Measurements from ENCODE around the gene HOATZ. TPM values are rescaled to one million over a fixed set of nuclear protein-coding genes. Genes with fewer than 3 reads are reported as not detected.

Gene HOATZ
- total RNA-seq, 1 donor from 2014 or later = 0.43 TPM

- TF ChIP-seq, protein P1, sequence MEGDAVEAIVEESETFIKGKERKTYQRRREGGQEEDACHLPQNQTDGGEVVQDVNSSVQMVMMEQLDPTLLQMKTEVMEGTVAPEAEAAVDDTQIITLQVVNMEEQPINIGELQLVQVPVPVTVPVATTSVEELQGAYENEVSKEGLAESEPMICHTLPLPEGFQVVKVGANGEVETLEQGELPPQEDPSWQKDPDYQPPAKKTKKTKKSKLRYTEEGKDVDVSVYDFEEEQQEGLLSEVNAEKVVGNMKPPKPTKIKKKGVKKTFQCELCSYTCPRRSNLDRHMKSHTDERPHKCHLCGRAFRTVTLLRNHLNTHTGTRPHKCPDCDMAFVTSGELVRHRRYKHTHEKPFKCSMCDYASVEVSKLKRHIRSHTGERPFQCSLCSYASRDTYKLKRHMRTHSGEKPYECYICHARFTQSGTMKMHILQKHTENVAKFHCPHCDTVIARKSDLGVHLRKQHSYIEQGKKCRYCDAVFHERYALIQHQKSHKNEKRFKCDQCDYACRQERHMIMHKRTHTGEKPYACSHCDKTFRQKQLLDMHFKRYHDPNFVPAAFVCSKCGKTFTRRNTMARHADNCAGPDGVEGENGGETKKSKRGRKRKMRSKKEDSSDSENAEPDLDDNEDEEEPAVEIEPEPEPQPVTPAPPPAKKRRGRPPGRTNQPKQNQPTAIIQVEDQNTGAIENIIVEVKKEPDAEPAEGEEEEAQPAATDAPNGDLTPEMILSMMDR (IDR thresholded peaks at IDR 0.05; ENCODE audit: insufficient read depth, low read depth, low read length) = no peak
- TF ChIP-seq EZH2 (IDR thresholded peaks at IDR 0.05; ENCODE audit: insufficient read depth, low read length) = no peak
These were observed 56.2 kb downstream of the HOATZ start for GRCh38 chr11:111570796-111571195.

GRCh38 chr11:111571829-111572501 is 57.4 kb downstream of the HOATZ start:
- TF ChIP-seq, protein P1 (IDR thresholded peaks at IDR 0.05; ENCODE audit: insufficient read depth, low read depth, low read length) = no peak
- no peak for TF ChIP-seq EZH2 (IDR thresholded peaks at IDR 0.05; ENCODE audit: insufficient read depth, low read length)
- no peaks in the 10 kb centered on the region for H3K9me3 Mint-ChIP-seq (ENCODE audit: unreplicated experiment)
- H3K36me3 ChIP-seq (ENCODE audit: insufficient read depth, low read length) = no peaks in the 10 kb centered on the region
- no peaks in the 10 kb centered on the region for H3K27me3 ChIP-seq (ENCODE audit: insufficient read depth, low read length)
- peak overlapping the region; percentile 13 for H2AFZ ChIP-seq (ENCODE audit: low read depth, low read length)
- H3K36me3 Mint-ChIP-seq (ENCODE audit: low read depth, unreplicated experiment) = no peaks in the 10 kb centered on the region
- FAIRE-seq (no peak), DNase-seq (ENCODE audit: low read depth) (no peak)
- no peaks in the 10 kb centered on the region for H3K4me1 Mint-ChIP-seq (ENCODE audit: low read depth, unreplicated experiment)
- no peaks in the 10 kb centered on the region for H4K20me1 ChIP-seq (ENCODE audit: insufficient read depth, low read length)
- peaks cover 10% of the 10 kb centered on the region for H3K4me1 ChIP-seq (ENCODE audit: insufficient read depth, low read length)
- no peak overlapping the region for H3K4me3 Mint-ChIP-seq (ENCODE audit: unreplicated experiment)
- no peak overlapping the region for H3K27ac ChIP-seq (ENCODE audit: low read depth, low read length)
- no peaks in the 10 kb centered on the region for H3K9me3 ChIP-seq (ENCODE audit: insufficient read depth, low read depth, low read length)
- H3K27ac Mint-ChIP-seq (ENCODE audit: unreplicated experiment) = no peak overlapping the region
- no peak overlapping the region for H3K9ac ChIP-seq (ENCODE audit: low read length)
- no peaks in the 10 kb centered on the region for H3K79me2 ChIP-seq (ENCODE audit: insufficient read depth, low read length)
- peak overlapping the region; percentile 44 for H3K4me2 ChIP-seq (ENCODE audit: low read length)
- H3K4me3 ChIP-seq (ENCODE audit: insufficient read depth, low read depth, low read length) = no peak overlapping the region
- H3K27me3 Mint-ChIP-seq (ENCODE audit: low read depth, unreplicated experiment) = peaks cover 2% of the 10 kb centered on the region

More at GRCh38 chr11:111570796-111571195, 56.2 kb downstream of the HOATZ start:
- Mint-ChIP-seq H3K4me1 (ENCODE audit: low read depth, unreplicated experiment) (no peaks in the 10 kb centered on the region), H3K4me3 (ENCODE audit: unreplicated experiment) (no peak overlapping the region), H3K27me3 (ENCODE audit: low read depth, unreplicated experiment) (peaks cover 2% of the 10 kb centered on the region), H3K27ac (ENCODE audit: unreplicated experiment) (no peak overlapping the region), H3K9me3 (ENCODE audit: unreplicated experiment) (no peaks in the 10 kb centered on the region), H3K36me3 (ENCODE audit: low read depth, unreplicated experiment) (no peaks in the 10 kb centered on the region)
- Histone ChIP-seq H2AFZ (ENCODE audit: low read depth, low read length) (no peak overlapping the region), H3K4me2 (ENCODE audit: low read length) (no peak overlapping the region), H3K4me3 (ENCODE audit: insufficient read depth, low read depth, low read length) (no peak overlapping the region), H3K9ac (ENCODE audit: low read length) (no peak overlapping the region), H3K27me3 (ENCODE audit: insufficient read depth, low read length) (no peaks in the 10 kb centered on the region), H3K4me1 (ENCODE audit: insufficient read depth, low read length) (peaks cover 10% of the 10 kb centered on the region), H3K79me2 (ENCODE audit: insufficient read depth, low read length) (no peaks in the 10 kb centered on the region), H3K36me3 (ENCODE audit: insufficient read depth, low read length) (no peaks in the 10 kb centered on the region), H3K27ac (ENCODE audit: low read depth, low read length) (no peak overlapping the region), H3K9me3 (ENCODE audit: insufficient read depth, low read depth, low read length) (no peaks in the 10 kb centered on the region), H4K20me1 (ENCODE audit: insufficient read depth, low read length) (no peaks in the 10 kb centered on the region)
- FAIRE-seq (peak; percentile 60), DNase-seq (ENCODE audit: low read depth) (no peak)

DNA sequence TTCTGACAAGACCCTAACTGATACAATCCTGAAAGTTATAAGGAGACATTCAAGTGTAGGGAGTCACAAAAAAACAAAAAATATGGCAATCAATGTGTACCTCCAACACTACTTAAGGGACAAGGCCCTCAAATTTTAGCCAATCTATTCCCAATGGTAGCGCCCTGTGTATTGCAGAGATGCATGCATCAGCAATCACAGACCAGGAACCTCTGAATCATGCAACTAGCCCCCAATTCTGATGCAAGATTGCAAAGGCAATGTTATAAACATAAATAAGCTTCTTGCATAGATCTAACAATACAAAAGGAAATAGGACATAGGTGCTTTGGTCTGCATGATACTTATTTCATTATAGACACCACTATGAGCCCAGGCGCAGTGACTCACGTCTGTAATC is 58.0 kb downstream of the HOATZ start:
- no peaks in the 10 kb centered on the region for H3K79me2 ChIP-seq (ENCODE audit: insufficient read depth, low read length)
- H3K27me3 Mint-ChIP-seq (ENCODE audit: low read depth, unreplicated experiment) = peaks cover 2% of the 10 kb centered on the region
- no peak overlapping the region for H3K4me3 ChIP-seq (ENCODE audit: insufficient read depth, low read depth, low read length)
- no peaks in the 10 kb centered on the region for H3K36me3 Mint-ChIP-seq (ENCODE audit: low read depth, unreplicated experiment)
- no peaks in the 10 kb centered on the region for H3K36me3 ChIP-seq (ENCODE audit: insufficient read depth, low read length)
- H3K4me1 Mint-ChIP-seq (ENCODE audit: low read depth, unreplicated experiment) = no peaks in the 10 kb centered on the region
- H3K27me3 ChIP-seq (ENCODE audit: insufficient read depth, low read length) = no peaks in the 10 kb centered on the region
- no peaks in the 10 kb centered on the region for H4K20me1 ChIP-seq (ENCODE audit: insufficient read depth, low read length)
- no peak overlapping the region for H3K9ac ChIP-seq (ENCODE audit: low read length)
- no peaks in the 10 kb centered on the region for H3K9me3 ChIP-seq (ENCODE audit: insufficient read depth, low read depth, low read length)
- DNase-seq (ENCODE audit: low read depth) = no peak
- H3K4me1 ChIP-seq (ENCODE audit: insufficient read depth, low read length) = peaks cover 10% of the 10 kb centered on the region
- no peak for FAIRE-seq
- TF ChIP-seq, protein P1 (IDR thresholded peaks at IDR 0.05; ENCODE audit: insufficient read depth, low read depth, low read length) = no peak
- TF ChIP-seq EZH2 (IDR thresholded peaks at IDR 0.05; ENCODE audit: insufficient read depth, low read length) = no peak
- H3K9me3 Mint-ChIP-seq (ENCODE audit: unreplicated experiment) = no peaks in the 10 kb centered on the region
- no peak overlapping the region for H3K4me2 ChIP-seq (ENCODE audit: low read length)
- H3K4me3 Mint-ChIP-seq (ENCODE audit: unreplicated experiment) = no peak overlapping the region
- H3K27ac ChIP-seq (ENCODE audit: low read depth, low read length) = no peak overlapping the region
- no peak overlapping the region for H3K27ac Mint-ChIP-seq (ENCODE audit: unreplicated experiment)
- no peak overlapping the region for H2AFZ ChIP-seq (ENCODE audit: low read depth, low read length)

All from astrocyte (in vitro differentiated cells and primary cell).